HG03064 (cell line): ENCODE data around the gene ESRRA.

Experiments used
- ATAC-seq: cut with Tn5 transposase; IDR thresholded peaks from one replicate; pipeline ENCODE4 v1.9.1; 2021; ENCODE audit warnings: low read depth; ENCODE audit not compliant: unreplicated experiment

Gene ESRRA

DNA sequence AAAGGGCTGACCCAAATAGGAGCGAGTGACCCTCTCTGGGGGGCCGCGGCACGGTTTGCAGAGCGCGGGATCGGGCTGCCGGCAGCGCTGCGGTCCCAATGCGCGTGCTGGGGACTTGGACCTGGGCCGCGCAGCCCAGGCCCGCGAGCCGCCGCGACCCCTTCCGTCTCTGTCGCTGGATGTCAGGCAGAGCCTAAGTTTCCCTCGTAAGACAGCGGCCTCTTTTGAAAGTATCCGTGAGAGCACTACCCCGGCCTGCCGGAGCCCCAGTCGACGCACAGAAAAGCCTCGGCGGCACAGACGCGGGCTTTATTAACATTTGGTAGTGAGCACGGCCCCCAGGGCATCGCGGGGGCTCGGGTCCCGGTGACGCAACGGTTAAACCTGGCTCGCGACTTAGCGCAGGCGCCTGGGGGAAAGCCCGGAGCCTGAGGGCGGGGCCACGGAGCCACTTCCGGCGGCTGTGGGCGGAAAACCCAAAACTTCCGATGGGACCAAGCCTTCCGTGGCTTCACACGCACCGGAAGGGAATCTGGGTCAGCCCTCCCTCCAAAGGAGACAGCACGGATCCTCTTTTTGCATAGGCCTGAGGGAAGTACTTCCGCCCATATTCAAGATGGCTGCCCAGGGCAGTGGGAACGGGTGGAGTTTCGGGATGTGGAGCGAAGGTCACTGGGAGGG, 35.6 kb upstream of the ESRRA start:
- ATAC-seq = peak; percentile 52

DNA sequence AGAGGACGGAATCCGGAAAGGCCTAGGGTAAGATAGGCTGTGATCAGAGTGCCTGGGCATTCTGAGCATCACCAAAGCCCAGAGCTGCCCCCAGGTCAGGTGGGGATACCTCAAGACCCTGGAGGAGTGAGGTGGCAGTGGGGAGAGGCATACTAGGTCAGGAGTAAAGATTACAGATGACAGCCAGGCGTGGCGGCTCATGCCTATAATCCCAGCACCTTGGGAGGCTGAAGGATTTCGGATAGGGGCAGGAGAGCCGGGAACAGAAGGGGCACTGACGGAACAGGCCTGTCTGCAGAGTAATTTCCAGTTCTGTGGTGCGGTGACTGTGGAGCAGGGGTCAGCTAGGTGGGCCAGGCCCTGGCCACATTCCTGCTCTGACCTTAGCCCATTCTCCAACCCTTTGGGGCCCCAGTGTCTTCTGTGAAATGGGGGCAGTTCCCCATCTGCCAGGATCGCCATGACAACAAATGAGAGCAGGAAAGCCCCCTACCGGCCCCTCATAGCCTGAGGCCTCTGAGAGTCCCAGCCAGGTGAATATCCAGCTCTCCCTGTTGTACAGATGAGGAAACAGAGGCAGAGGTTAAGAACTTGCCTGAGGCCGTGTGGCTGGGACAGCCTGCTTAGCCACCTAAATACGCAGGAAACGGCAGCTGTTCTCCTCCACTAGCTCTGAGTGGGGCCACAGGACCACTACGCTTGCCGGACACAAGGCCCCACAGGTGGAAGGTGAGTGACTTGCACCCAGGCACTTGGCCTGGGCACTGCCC, 30.1 kb upstream of the ESRRA start:
- ATAC-seq = no peak

DNA sequence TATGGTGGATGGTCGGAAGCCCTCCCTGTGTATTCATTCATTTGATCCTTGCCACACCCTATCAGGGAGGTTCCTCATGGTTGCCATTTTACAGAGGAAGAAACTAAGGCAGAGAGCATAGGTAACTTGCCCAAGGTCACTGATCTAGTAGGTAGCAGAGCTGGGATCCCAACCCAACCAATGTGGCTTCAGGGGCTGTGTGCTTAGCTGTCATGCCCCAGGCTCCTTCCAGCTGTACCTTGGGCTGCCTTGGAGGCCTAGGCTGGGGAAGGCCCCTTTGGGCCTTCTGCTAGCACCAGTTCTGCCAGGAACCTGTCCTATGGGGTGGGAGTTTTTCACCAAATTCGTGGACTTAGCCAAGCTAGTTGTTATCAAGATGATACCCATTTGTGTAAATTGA, 29.5 kb upstream of the ESRRA start:
- ATAC-seq = no peak

DNA sequence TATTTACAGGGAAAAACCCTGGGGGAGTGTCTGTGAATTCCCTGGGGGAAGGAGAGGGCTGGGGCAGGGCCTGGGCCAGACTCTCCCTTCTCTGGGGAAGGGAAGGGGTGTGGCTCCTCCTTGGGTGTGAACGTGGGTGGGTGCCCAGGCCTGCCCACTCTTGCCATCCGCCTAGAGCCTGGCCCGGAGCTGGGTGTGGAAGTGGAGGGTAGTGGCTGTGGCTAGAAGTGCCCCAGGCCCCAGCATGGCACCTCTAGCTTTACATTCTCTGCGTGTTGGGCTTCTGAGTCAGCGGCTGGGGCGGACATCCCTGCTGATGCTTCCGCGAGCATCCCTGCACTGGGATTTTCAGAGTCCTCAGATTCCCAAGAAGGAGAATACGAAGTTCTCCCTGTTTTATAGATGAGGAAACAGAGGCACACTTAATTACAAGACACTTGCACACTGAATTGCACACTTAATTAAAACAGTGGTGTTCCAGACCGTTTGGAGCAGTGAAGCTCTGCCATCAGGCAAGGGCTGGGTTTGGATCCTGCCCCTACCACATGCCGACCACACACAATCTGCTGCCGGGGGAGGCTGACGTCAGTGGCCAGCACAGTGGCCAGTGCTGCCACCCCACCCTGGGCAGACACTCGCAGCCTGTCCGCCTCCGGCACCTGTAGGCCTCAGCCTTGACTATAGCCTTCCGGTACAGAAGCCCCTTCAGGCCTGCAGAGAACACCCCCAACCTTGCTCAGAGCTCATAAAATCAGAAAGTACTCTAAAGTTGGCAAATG, 28.5 kb upstream of the ESRRA start:
- no peak for ATAC-seq

DNA sequence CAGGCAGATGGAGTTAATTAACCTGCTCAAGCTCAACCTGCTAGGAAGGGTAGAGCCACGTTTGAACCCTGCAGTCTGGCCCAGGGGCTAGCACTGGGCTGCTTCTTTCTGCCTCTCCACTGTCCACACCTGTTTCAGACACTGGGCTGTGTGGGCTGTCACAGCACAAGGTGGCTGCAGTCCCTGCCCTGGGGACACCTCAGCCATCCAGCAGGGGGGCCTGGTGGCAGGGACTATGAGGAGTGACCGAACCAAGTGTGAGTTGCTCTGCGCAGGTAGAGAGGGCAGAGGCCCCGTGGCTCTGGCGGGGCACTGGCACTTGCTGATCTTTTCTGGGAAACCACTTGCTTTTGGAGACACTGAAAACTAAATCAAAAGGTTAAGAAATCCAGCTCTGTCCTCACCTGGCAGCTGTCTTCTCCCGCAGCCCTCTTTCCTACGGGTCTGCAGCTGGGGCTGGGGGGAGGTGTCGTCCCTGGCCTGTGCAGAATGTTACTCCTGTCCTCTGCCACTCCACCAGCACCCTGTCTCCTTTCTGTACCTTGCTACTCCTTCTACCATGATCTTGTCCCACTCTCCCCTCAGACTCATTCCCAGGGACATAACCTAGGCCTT, 26.6 kb upstream of the ESRRA start:
- ATAC-seq = no peak

DNA sequence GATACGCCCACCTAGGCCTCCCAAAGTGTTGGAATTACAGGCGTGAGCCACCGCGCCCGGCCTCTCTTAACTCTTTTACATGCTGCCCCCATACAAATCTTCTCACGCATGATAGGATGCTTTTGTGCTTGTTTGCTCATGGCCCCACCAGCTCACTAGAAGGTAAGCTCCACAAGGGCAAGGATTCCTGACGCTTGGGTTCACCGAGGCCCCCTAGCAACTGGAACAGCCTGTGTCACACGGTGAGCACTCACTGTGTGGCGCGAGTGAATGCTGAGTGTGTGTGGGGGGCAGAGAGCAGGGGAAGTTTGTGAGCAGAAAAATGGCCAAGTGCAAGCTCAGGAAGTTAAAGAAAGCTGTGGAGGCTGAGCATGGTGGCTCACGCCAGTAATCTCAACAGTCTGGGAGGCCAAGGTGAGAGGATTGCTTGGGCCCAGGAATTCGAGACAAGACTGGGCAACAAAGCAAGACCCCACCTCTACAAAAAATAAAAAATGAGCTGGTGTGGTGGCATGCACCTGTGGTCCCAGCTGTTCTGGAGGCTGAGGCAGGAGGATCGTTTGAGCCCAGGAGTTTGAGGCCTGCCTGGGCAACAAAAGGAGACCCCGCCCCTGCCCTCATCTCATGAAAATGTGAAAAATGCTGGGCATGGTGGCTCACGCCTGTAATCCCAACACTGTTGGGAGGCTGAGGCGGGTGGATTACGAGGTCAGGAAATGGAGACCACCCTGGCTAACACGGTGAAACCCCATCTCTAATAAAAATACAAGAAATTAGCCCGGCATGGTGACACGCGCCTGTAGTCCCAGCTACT, 23.2 kb upstream of the ESRRA start:
- no peak for ATAC-seq

DNA sequence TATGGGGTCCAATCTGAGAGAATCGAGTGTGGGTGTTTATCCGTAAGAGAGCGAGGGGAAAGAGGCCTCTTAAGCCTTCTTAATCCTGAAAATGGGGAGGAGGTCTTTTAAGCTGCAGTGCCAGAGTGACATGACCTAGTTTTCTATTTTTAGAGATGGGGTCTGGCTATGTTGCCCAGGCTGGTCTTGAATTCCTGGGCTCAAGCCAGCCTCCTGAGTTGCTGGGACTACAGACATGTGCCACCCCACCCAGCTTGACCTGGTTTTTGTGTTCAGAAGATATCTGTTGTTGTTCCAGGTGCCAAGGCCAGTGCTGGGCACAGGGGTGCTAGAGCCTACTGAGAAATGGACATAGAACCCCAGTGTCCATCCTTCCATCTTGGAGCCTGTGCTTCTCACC, 22.2 kb upstream of the ESRRA start:
- ATAC-seq = no peak

DNA sequence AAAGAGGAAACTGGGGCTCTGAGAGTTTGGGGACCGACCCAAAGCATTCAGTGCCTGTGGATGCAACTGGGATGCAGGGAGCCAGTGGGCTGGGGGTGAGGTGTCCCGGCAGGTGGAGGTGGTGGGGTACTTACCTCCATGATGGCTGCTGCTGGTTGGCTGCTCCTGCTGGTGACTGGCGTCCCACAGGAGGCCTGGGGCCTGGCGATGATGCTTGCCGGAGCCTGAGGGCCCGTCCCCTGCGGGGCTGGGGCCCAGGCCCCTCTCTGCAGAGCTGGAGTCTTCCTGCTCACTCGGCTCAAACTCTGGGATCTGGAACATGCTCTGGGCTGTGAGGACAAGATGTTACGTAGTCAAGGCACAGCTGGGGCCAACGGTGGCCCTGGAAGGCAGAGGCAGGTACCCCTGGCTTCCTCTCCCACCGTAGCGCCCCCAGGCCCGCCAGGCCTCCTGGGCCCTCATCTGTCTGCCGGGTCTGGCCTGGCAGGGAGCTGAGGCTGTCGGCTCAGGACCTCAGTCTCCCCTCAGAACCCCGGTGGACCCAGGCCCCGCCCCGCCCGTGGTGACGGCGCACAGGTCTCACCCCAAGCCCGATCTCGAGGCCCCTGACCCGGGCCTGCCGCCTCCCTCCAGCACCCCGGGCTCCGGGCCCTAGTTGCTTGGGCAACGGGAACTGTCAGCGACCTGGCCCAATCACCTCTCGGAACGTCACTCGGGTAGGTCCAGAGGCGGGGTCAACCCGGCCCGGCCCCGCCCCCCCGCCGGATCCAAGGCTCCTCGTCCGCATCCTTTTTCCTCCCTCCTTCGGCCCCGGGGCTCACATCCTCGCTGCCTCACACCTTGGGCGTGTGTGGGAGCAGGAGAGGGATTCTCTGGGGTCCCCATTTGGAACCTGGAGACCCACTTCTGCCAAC, 21.0 kb upstream of the ESRRA start, which contains the start of gene BAD:
Gene BAD (minus strand): TSS at position 618 of the 914 bp plus-strand sequence. CDS start 297 bp downstream, at position 321.
- ATAC-seq = peak; percentile 50

DNA sequence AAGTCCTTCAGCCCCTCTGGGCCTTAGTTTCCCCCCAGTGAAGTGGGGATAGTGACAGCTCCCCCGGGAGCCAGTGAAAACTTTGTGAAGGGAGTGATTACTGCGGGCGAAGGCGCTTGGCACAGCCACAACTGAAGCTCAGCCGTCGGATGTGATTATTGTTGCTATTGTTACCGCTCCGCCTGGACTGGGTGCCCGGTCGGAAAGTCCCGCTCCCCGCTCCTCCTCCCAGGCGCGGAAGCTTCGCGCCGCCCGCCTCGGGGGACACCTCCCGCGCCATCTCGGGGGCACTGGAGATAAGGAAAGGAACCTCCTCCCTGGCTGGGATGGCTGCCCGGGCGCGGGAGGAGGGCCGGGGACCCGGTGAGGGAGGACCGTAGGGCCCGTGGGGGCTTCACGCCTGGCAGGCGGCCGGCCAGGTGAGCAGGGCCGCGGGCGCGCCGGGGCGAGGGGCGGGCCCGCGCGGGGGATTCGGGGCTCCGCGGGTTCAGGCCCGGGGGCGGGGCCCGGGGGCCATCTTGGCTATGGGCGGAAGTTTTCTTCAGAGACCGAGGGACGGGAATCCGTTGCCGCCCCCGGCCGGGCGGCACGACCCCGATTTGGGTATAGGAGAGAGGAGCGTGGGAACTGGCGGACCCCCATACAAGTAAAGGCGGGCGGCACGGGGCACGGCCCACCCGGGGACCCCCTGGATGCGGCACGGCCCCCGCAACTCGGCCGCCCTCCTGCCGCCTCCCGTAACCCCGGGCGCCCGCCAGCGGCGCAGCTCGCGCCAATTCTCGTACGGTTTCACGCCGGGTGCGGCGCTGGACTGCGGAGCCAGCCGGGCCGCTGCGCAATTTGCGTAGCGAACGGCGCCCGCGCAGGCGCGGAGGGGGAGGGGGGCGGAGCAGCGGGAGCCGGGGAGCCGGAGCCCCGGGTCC, 20.1 kb upstream of the ESRRA start, which contains the start of gene GPR137:
Gene GPR137 (plus strand): TSS at position 887 of the 923 bp plus-strand sequence. CDS start 677 bp downstream, outside the sequence.
- peak; percentile 58 for ATAC-seq

DNA sequence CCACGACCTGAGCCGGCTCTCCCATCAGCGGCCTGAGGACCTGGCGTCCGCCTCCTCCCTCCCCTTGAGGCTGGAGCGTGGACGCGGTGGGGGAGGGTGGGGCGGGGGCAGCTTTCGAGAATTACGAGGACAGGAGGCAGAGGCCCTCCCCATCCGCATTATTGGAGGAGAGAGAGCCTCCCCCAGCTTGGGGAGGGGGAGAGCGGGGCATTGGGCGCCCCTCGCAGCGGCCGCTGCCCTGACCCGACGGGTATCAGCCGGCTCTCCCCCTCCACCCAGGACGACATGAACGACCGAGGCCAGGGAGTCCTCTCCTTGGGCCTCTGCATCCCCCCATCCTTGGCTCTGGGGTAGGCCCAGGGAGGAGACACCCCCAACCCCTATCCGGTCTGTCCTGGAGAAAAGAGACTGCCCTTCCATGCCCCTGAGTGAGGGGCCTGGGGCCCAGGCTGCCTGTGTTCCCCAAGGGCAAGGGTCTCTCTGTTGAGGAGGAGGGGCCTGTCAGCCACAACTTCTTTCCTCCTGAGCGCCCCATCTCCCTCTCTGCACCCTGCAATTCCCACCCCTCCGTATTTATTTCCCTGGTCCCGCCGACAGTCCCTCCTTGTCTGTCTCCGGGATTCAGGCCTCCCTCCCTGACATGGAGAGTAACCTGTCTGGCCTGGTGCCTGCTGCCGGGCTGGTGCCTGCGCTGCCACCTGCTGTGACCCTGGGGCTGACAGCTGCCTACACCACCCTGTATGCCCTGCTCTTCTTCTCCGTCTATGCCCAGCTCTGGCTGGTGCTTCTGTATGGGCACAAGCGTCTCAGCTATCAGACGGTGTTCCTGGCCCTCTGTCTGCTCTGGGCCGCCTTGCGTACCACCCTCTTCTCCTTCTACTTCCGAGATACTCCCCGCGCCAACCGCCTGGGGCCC, 19.2 kb upstream of the ESRRA start:
- ATAC-seq = no peak

DNA sequence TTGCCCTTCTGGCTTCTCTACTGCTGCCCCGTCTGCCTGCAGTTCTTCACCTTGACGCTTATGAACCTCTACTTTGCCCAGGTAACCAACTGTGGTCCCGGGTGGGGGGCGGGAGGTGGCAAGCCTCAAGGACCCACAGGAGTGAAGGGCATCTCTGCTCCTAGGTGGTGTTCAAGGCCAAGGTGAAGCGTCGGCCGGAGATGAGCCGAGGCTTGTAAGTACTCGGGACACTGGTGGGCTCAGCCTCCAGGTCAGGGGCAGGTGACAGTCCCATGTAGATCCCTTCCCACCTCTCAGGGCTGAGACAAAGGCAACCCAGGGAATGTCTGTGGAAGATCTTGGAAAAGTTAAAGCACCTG, 18.5 kb upstream of the ESRRA start:
- no peak for ATAC-seq

DNA sequence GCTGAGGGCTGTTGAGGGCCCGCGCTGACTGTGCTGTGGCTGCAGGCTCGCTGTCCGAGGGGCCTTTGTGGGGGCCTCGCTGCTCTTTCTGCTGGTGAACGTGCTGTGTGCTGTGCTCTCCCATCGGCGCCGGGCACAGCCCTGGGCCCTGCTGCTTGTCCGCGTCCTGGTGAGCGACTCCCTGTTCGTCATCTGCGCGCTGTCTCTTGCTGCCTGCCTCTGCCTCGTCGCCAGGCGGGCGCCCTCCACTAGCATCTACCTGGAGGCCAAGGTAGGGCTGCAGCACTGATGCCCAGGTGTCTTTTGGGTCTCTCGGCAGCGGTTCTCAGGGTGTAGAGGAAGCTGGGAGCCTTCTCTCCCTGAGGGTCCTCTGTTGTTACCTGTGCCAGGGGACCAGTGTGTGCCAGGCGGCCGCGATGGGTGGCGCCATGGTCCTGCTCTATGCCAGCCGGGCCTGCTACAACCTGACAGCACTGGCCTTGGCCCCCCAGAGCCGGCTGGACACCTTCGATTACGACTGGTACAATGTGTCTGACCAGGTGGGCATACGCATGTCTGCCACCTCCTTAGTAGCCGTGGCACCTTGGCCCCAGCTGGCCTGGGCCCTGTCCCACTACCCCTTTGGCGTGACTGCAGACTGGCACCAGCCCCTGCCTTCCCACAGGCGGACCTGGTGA, 17.5 kb upstream of the ESRRA start:
- ATAC-seq = no peak

DNA sequence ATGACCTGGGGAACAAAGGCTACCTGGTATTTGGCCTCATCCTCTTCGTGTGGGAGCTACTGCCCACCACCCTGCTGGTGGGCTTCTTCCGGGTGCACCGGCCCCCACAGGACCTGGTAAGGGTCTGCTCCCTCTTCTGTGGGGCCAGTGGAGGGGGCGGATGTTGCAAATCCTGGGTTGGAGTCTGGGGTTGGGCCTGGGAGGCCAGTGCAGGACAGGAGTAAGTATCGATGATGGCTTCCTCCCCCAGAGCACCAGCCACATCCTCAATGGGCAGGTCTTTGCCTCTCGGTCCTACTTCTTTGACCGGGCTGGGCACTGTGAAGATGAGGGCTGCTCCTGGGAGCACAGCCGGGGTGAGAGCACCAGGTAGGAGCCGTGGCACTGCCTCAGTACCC, 17.0 kb upstream of the ESRRA start:
- no peak for ATAC-seq

DNA sequence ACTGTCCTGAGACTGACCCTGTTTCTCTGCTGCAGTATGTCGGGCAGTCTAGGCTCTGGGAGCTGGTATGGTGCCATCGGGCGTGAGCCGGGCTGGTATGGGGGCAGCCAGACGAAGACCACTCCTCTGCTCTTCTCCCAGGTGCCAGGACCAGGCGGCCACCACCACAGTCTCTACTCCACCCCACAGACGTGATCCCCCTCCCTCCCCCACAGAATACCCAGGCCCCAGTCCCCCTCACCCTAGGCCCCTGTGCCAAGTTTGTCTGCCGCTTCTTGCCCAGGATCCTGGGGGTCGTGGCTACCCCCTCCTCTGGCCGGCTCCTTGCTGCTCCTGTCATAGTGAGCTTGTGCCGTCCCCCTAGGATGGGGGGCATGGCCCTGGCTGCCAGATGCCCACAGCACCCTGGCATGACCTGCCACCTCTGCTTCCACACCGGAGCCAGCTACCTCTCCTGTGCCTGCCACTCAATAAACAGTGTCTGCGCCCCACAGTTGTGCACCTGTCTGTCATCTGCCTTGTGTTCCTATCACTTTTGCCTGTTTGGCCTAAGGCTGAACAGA, 16.2 kb upstream of the ESRRA start:
- no peak for ATAC-seq

DNA sequence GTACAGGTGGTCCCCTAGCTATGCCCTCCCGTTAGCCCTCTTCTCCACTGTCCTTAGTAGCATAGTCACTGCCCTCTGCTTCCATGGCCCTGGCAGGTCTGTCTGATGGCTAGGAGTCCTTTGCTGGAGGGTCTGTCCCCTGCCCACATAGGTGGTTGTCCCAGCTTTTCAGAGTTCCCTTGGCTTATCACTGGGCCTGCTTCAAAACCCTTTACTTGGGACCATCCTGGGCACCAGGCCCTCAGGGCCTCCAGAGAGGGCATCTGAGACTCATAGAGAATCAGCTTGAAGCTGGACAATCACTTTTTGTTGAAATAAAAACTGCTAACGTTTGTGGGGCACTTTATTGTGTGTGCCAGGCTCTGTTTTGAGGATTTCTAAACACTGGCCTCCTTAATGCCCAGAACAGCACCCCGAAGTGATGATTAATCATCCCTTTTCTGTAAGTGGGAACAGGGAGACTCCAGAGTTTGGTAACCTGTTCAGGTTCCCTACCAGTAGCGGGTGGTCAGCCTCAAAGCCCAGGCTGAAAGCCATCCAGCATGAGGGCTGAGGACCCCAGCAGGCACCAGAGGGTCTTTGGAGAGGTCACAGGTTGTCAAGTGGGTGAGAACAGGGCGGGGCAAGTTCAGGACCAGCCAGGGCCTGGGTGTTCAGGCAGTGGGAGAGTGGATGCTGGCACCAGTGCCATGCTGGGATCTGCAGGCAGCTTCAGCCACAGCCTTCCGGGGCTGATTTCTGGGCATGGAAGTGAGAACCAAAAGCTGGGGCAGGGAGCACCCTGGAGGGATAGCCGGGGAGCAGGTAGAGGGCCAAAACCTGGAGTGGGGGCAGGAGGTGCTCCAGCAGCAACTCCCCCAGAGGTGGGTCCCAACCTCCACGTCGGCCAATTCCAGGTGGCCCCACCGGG, 14.7 kb upstream of the ESRRA start:
- ATAC-seq = no peak
